Subcutaneous abdominal adipose tissue (tissue), 5 donors: ENCODE results near the gene FAM83F.

Experiments
- H3K27ac ChIP-seq: one replicate; pipeline ENCODE4 v1.7.0; 2013; ENCODE audit warnings: low read depth, mild to moderate bottlenecking, inconsistent platforms, low read length, moderate library complexity
- H3K27me3 ChIP-seq, 5 donors: one replicate each; pipeline ENCODE4 v1.7.0; 2013; ENCODE audit warnings: low read length in 5 of 5, inconsistent platforms in 1 of 5; ENCODE audit not compliant: control insufficient read depth in 5 of 5, insufficient read depth in 4 of 5
- H3K36me3 ChIP-seq, 5 donors: one replicate each; pipeline ENCODE4 v1.7.0; 2013; ENCODE audit warnings: low read length in 5 of 5; ENCODE audit not compliant: control insufficient read depth in 5 of 5, insufficient read depth in 5 of 5
- H3K4me1 ChIP-seq, 5 donors: one replicate each; pipeline ENCODE4 v1.7.0; 2013; ENCODE audit warnings: low read length in 5 of 5, mild to moderate bottlenecking in 3 of 5, moderate library complexity in 1 of 5; ENCODE audit not compliant: control insufficient read depth in 5 of 5, insufficient read depth in 5 of 5
- H3K4me3 ChIP-seq, 5 donors: one replicate each; pipeline ENCODE4 v1.7.0; 2013; ENCODE audit warnings: low read length in 5 of 5, low read depth in 1 of 5
- H3K9ac ChIP-seq, 5 donors: one replicate each; pipeline ENCODE4 v1.7.0; 2013; ENCODE audit warnings: low read length in 5 of 5, mild to moderate bottlenecking in 4 of 5, moderate library complexity in 3 of 5
- H3K9me3 ChIP-seq, 5 donors: one replicate each; pipeline ENCODE4 v1.7.0; 2013; ENCODE audit warnings: low read length in 5 of 5; ENCODE audit not compliant: control insufficient read depth in 5 of 5
- donor health status: healthy.
- donor health status: healthy.
- donor health status: healthy.
- donor health status: healthy.
- donor health status: healthy.

Gene FAM83F

DNA sequence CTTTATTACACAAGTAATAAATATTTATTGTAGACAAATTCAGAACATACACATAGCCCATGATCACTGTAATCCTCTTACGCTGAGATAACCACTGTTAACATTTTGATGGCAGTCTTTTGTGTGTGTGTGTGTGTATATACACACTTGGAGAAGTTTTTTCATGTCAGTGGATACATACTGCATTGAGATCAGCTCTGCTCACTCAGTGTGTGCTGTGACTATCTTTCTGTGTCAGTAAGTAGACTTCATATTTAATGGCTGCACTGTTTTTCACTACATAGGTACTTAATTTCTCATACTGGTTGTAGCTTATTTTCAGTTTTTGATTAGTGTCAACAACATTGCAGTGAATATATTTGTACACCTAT lies 82.9 kb downstream of the FAM83F start:
- Histone ChIP-seq H3K36me3 (no peaks in the 10 kb centered on the region), H3K27ac (no peak overlapping the region), H3K4me3 (no peak overlapping the region), H3K9me3 (no peaks in the 10 kb centered on the region), H3K9ac (no peak overlapping the region), H3K27me3 (no peaks in the 10 kb centered on the region), H3K4me1 (peaks cover 0 to 10% (median 9%) of the 10 kb centered on the region in 5 donors)

GRCh38 chr22:40081662-40082061 lies 86.9 kb downstream of the FAM83F start:
- Histone ChIP-seq H3K36me3 (no peaks in the 10 kb centered on the region), H3K27ac (no peak overlapping the region), H3K9me3 (no peaks in the 10 kb centered on the region), H3K4me1 (peaks cover 0 to 21% (median 18%) of the 10 kb centered on the region in 5 donors), H3K9ac (no peak overlapping the region), H3K27me3 (no peaks in the 10 kb centered on the region), H3K4me3 (no peak overlapping the region)

DNA sequence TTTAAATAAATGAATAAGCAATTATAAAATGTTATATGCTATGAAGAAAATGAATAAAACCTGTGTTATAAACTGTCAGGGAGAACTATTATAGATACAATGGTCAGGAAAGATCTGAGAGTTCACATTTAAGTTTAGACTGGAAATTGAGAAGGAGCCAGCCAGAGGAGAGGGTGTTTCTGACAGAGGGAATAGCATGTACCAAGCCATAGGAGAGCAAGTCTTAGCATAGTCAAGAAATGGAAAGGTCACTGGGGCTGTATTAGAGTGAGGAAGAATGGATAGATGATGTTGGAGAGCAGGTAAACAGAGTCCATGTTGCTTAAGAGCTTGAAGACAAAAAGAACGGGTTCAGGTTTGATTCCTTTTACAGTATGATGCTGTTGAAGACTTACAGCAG lies 87.4 kb downstream of the FAM83F start:
- Histone ChIP-seq H3K4me3 (no peak overlapping the region), H3K27ac (no peak overlapping the region), H3K4me1 (peaks cover 0 to 17% (median 14%) of the 10 kb centered on the region in 5 donors), H3K9me3 (no peaks in the 10 kb centered on the region), H3K9ac (no peak overlapping the region), H3K27me3 (no peaks in the 10 kb centered on the region), H3K36me3 (no peaks in the 10 kb centered on the region)

GRCh38 chr22:40083794-40084193 lies 89.0 kb downstream of the FAM83F start:
- no peaks in the 10 kb centered on the region for H3K27me3 ChIP-seq
- no peak overlapping the region for H3K4me3 ChIP-seq
- no peaks in the 10 kb centered on the region for H3K36me3 ChIP-seq
- no peaks in the 10 kb centered on the region for H3K9me3 ChIP-seq
- no peak overlapping the region for H3K9ac ChIP-seq
- H3K27ac ChIP-seq, result no peak overlapping the region
- H3K4me1 ChIP-seq, result peaks cover 0 to 13% (median 10%) of the 10 kb centered on the region in 5 donors

GRCh38 chr22:40084246-40084645 lies 89.5 kb downstream of the FAM83F start:
- H3K9ac ChIP-seq, result no peak overlapping the region
- no peaks in the 10 kb centered on the region for H3K27me3 ChIP-seq
- H3K4me3 ChIP-seq, result no peak overlapping the region
- no peak overlapping the region for H3K27ac ChIP-seq
- peaks cover 0 to 13% (median 10%) of the 10 kb centered on the region in 5 donors for H3K4me1 ChIP-seq
- H3K36me3 ChIP-seq, result no peaks in the 10 kb centered on the region
- no peaks in the 10 kb centered on the region for H3K9me3 ChIP-seq

GRCh38 chr22:40088818-40089217 lies 94.1 kb downstream of the FAM83F start:
- Histone ChIP-seq H3K9ac (no peak overlapping the region), H3K4me3 (no peak overlapping the region), H3K4me1 (peaks cover 0 to 9% (median 6%) of the 10 kb centered on the region in 5 donors), H3K27me3 (no peaks in the 10 kb centered on the region), H3K27ac (no peak overlapping the region), H3K9me3 (no peaks in the 10 kb centered on the region), H3K36me3 (no peaks in the 10 kb centered on the region)
